ENCODE results near the gene HIGD1C.

DNA sequence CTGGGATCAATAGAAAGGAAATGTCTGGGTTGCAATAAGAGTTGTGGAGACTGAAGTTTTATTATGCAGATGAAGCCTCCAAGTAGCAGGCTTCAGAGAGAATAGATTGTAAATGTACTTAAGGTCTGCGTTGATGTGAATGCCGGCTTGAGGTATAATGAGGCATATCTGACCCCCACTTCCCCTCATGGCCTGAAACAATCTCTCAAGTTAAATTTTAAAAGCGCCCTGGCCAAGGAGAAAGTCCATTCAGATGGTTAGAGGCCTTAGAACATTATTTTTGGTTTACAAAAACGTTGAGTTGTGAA lies 28.3 kb upstream of the HIGD1C start:
- TF ChIP-seq KDM1A (IDR thresholded peaks at IDR 0.05; ENCODE audit: borderline replicate concordance, low read length) (no peak), SUZ12 (IDR thresholded peaks at IDR 0.05; ENCODE audit: low read length) (no peak), POLR2AphosphoS5 (IDR thresholded peaks at IDR 0.05; ENCODE audit: low read depth, low read length) (no peak)
- TF ChIP-seq, protein P1, sequence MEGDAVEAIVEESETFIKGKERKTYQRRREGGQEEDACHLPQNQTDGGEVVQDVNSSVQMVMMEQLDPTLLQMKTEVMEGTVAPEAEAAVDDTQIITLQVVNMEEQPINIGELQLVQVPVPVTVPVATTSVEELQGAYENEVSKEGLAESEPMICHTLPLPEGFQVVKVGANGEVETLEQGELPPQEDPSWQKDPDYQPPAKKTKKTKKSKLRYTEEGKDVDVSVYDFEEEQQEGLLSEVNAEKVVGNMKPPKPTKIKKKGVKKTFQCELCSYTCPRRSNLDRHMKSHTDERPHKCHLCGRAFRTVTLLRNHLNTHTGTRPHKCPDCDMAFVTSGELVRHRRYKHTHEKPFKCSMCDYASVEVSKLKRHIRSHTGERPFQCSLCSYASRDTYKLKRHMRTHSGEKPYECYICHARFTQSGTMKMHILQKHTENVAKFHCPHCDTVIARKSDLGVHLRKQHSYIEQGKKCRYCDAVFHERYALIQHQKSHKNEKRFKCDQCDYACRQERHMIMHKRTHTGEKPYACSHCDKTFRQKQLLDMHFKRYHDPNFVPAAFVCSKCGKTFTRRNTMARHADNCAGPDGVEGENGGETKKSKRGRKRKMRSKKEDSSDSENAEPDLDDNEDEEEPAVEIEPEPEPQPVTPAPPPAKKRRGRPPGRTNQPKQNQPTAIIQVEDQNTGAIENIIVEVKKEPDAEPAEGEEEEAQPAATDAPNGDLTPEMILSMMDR (IDR thresholded peaks at IDR 0.05; ENCODE audit: control extremely low read depth in 1 of 3, insufficient read depth in 1 of 3, low read depth in 1 of 3, low read length in 3 of 3) = no peak
- TF ChIP-seq, protein P2, sequence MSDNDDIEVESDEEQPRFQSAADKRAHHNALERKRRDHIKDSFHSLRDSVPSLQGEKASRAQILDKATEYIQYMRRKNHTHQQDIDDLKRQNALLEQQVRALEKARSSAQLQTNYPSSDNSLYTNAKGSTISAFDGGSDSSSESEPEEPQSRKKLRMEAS (IDR thresholded peaks at IDR 0.05) = no peak

Measured in H1 (cell line).